HepG2 (cell line): Measurements from ENCODE around the gene FNDC10. TPM values are rescaled to one million over a fixed set of nuclear protein-coding genes. Genes with fewer than 3 reads are reported as not detected.

Experiments
- ATAC-seq: fragments of 200-7000 bp; cut with Tn5 transposase; 3 replicates; pipeline ENCODE4 v1.9.1; 2020; ENCODE audit warnings: mild to moderate bottlenecking, moderate library complexity
- BruUV-seq: library from RNA; stranded (reverse); fragments of 400-500 nt; replicated peaks from 2 replicates; lab custom pipeline; 2021; lab: Mats Ljungman, UMichigan
- CTCF ChIA-PET: fragments of 300-600 bp; formaldehyde crosslinking; extraction: SDS; loops from one replicate; lab custom pipeline; 2021; ENCODE audit warnings: low total read pairs, inconsistent platforms, low intra/inter-chr PET ratio; lab: Yijun Ruan, JAX
- POLR2A ChIA-PET: fragments of 350-600 bp; sonication (Branson Sonifier 250); formaldehyde crosslinking; loops from one replicate; lab custom pipeline; 2020; ENCODE audit warnings: antibody characterized with exemption, inconsistent platforms; lab: Yijun Ruan, JAX
- DNase-seq: peaks from one replicate; pipeline ENCODE4 v3.0.0-alpha.2; 2015; ENCODE audit warnings: low spot score
- FAIRE-seq: peaks from 3 replicates; lab custom pipeline; 2011; peaks lifted over from hg19 to GRCh38; lab: Jason Lieb, UNC
- H2AFZ ChIP-seq: one replicate; pipeline ENCODE4 v1.6.1; 2011; ENCODE audit warnings: low read length, inconsistent platforms
- H3K27ac ChIP-seq: fragments of 300-600 bp; 3 replicates; pipeline ENCODE4 v1.8.0; 2011; ENCODE audit warnings: mixed run types, mild to moderate bottlenecking, mixed read lengths, low read length, inconsistent platforms; ENCODE audit not compliant: insufficient read depth; ENCODE audit errors: extremely low read length
- H3K27me3 ChIP-seq, 2 experiments: fragments of 200-600 bp in 1 of 2; 2 replicates in 1 of 2; 3 replicates in 1 of 2; pipeline versions ENCODE4 v1.6.0 to v1.8.0; 2011; ENCODE audit warnings: low read length in 2 of 2, mild to moderate bottlenecking in 2 of 2, moderate library complexity in 2 of 2, inconsistent platforms in 1 of 2; ENCODE audit not compliant: insufficient read depth in 2 of 2, control insufficient read depth in 1 of 2
- H3K36me3 ChIP-seq, 2 experiments: fragments of 200-600 bp in 1 of 2; replicated peaks in 1 of 2; 2 replicates in 1 of 2; 3 replicates in 1 of 2; pipeline versions ENCODE4 v1.5.1 to v1.8.0; 2011; ENCODE audit warnings: low read length in 2 of 2, inconsistent platforms in 1 of 2; ENCODE audit not compliant: insufficient read depth in 2 of 2, control insufficient read depth in 1 of 2
- H3K4me1 ChIP-seq: 2 replicates; pipeline ENCODE4 v1.5.1; 2012; ENCODE audit warnings: low read length, inconsistent platforms; ENCODE audit not compliant: insufficient read depth
- H3K4me2 ChIP-seq: 2 replicates; pipeline ENCODE4 v1.6.0; 2011; ENCODE audit warnings: low read depth, low read length, inconsistent platforms
- H3K4me3 ChIP-seq, 3 experiments: fragments of 200-600 bp in 1 of 3; sonication (generic), shearing (Covaris generic) in 1 of 3; replicated peaks in 1 of 3; 2 replicates each; pipeline ENCODE4 v1.5.1; 2011 to 2016; ENCODE audit warnings: low read length in 3 of 3, inconsistent platforms in 2 of 3, low read depth in 2 of 3, mild to moderate bottlenecking in 2 of 3, control low read depth in 1 of 3, mixed read lengths in 1 of 3; ENCODE audit not compliant: insufficient read depth in 1 of 3
- H3K79me2 ChIP-seq: one replicate; pipeline ENCODE4 v1.6.1; 2011; ENCODE audit warnings: low read length, inconsistent platforms; ENCODE audit not compliant: insufficient read depth
- H3K9ac ChIP-seq: 2 replicates; pipeline ENCODE4 v1.6.0; 2011; ENCODE audit warnings: mild to moderate bottlenecking, low read depth, low read length, inconsistent platforms; ENCODE audit not compliant: insufficient read depth
- H3K9me3 ChIP-seq: 2 replicates; pipeline ENCODE4 v1.5.1; 2012; ENCODE audit warnings: mild to moderate bottlenecking, low read length
- H4K20me1 ChIP-seq: 2 replicates; pipeline ENCODE4 v1.6.0; 2011; ENCODE audit warnings: inconsistent platforms, mild to moderate bottlenecking, low read length, moderate library complexity; ENCODE audit not compliant: insufficient read depth
- JUN ChIP-seq: sonication (generic); formaldehyde crosslinking; IDR thresholded peaks from 2 replicates; pipeline ENCODE4 v1.4.0; 2020; ENCODE audit warnings: mild to moderate bottlenecking, missing genetic modification reagents
- JUND ChIP-seq: sonication (generic); formaldehyde crosslinking; IDR thresholded peaks from 2 replicates; pipeline ENCODE4 v1.8.0; 2022; ENCODE audit warnings: mild to moderate bottlenecking, missing genetic modification reagents
- RCOR2 ChIP-seq: IDR thresholded peaks from 2 replicates; pipeline ENCODE4 v1.6.1; 2016; ENCODE audit warnings: missing biosample characterization, missing genetic modification reagents
- SNAI1 ChIP-seq: sonication (generic); formaldehyde crosslinking; IDR thresholded peaks from 2 replicates; pipeline ENCODE4 v1.5.0; 2020; ENCODE audit warnings: mild to moderate bottlenecking, missing genetic modification reagents, borderline replicate concordance
- TRIM24 ChIP-seq: sonication (generic); formaldehyde crosslinking; IDR thresholded peaks from 2 replicates; pipeline ENCODE4 v1.8.0; 2022; ENCODE audit warnings: mild to moderate bottlenecking, missing genetic modification reagents
- ZNF143 ChIP-seq: sonication (generic); formaldehyde crosslinking; IDR thresholded peaks from 2 replicates; pipeline ENCODE4 v1.4.0; 2020; ENCODE audit warnings: missing genetic modification reagents
- ZNF567 ChIP-seq: sonication (generic); formaldehyde crosslinking; IDR thresholded peaks from 2 replicates; pipeline ENCODE4 v1.8.1; 2023; ENCODE audit warnings: mild to moderate bottlenecking, missing genetic modification reagents, borderline replicate concordance
- ZNF605 ChIP-seq: sonication (generic); formaldehyde crosslinking; IDR thresholded peaks from 2 replicates; pipeline ENCODE4 v1.8.0; 2022; ENCODE audit warnings: mild to moderate bottlenecking, missing genetic modification reagents
- ZNF768 ChIP-seq: sonication (generic); formaldehyde crosslinking; IDR thresholded peaks from 2 replicates; pipeline ENCODE4 v1.4.0; 2020; ENCODE audit warnings: missing genetic modification reagents
- WGBS: methylation state at CpG from one replicate; pipeline ENCODE4 v1.1.6; 2017; ENCODE audit warnings: low lambda C conversion rate; 5-methylcytosine and 5-hydroxymethylcytosine counted together
- in situ Hi-C: cut with HindIII; loops from 2 replicates; pipeline ENCODE4 v1.10.0; 2017; ENCODE audit warnings: low pct_unique_long_range_greater_than_20kb; ENCODE audit not compliant: extremely low pct_ligation_motif_present
- intact Hi-C: fragments of 100-400 bp; cut with micrococcal nuclease; formaldehyde crosslinking; loops from one replicate; pipeline ENCODE4 v1.10.0; 2022; ENCODE audit not compliant: unreplicated experiment
- polyA plus RNA-seq, 8 experiments: library from polyadenylated mRNA; depleted of rRNA in 3 of 8; stranded (reverse) in 7 of 8; unstranded in 1 of 8; fragments of >200 nt; fragmentation: Illumina TruSeq in 4 of 8; extraction: Trizol in 4 of 8; gene quantifications; 2 replicates each; pipeline versions ENCODE4 v1.2.1 to v1.2.3, GENCODE V29; 2011 to 2016; ENCODE audit warnings: low read depth in 4 of 8, missing spikeins in 1 of 8, mixed read lengths in 1 of 8; ENCODE audit not compliant: insufficient read depth in 1 of 8
- total RNA-seq, 5 experiments: library from RNA; depleted of rRNA; stranded (reverse); fragments of >200 nt; fragmentation: Illumina TruSeq; extraction: Trizol; gene quantifications; 2 replicates each; pipeline ENCODE4 v1.2.3, GENCODE V29; 2016; ENCODE audit warnings: low read depth in 1 of 5
- TF ChIP-seq, protein P1 (sequence below), 2 experiments: fragments of 450-650 bp in 1 of 2; sonication (generic) in 1 of 2; formaldehyde crosslinking in 1 of 2; IDR thresholded peaks; 2 replicates each; pipeline versions ENCODE4 v1.6.1 to v1.8.0; 2016 to 2022; ENCODE audit warnings: antibody characterized with exemption in 1 of 2, mild to moderate bottlenecking in 1 of 2, missing genetic modification reagents in 1 of 2
- TF ChIP-seq, protein P2 (sequence below): sonication (generic); formaldehyde crosslinking; IDR thresholded peaks from 2 replicates; pipeline ENCODE4 v1.4.0; 2020; ENCODE audit warnings: missing genetic modification reagents

The FNDC10 gene
- total and polyA plus RNA-seq, 2 of the 13 experiments (the other 11 are each of a cell fraction or from before 2014, with no cell fraction given) = 2.2 to 2.5 TPM

DNA sequence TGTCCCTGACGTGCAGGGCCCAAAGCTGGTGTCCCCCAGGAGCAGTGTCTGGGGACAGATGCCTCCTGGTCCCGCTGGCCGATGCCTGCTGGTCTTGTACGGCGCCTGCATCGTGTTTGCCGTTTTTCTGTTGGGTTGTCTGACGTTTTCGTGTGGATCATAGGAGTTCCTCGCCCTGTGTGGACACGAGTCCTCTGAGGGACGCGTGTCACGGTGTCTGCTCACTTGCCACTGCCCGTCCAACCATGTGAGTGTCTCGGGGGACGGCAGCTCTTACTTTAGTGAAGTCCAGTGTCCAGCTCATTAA, 22.8 kb upstream of the FNDC10 start:
- DNase-seq = no peak
- H3K9me3 ChIP-seq = no peaks in the 10 kb centered on the region
- H3K9ac ChIP-seq = no peak overlapping the region
- no peak overlapping the region for H3K27ac ChIP-seq
- FAIRE-seq = no peak
- 0 out of 2 replicates have a peak, but pooled peaks cover under 1% of the 10 kb centered on the region for H3K4me1 ChIP-seq
- intact Hi-C loops (no loop called here), in situ Hi-C loops (no loop called here)
- H2AFZ ChIP-seq = no peak overlapping the region
- no peaks in the 10 kb centered on the region for H4K20me1 ChIP-seq
- no peaks in the 10 kb centered on the region for H3K27me3 ChIP-seq
- POLR2A ChIA-PET = no interaction called here
- TF ChIP-seq, protein P1, sequence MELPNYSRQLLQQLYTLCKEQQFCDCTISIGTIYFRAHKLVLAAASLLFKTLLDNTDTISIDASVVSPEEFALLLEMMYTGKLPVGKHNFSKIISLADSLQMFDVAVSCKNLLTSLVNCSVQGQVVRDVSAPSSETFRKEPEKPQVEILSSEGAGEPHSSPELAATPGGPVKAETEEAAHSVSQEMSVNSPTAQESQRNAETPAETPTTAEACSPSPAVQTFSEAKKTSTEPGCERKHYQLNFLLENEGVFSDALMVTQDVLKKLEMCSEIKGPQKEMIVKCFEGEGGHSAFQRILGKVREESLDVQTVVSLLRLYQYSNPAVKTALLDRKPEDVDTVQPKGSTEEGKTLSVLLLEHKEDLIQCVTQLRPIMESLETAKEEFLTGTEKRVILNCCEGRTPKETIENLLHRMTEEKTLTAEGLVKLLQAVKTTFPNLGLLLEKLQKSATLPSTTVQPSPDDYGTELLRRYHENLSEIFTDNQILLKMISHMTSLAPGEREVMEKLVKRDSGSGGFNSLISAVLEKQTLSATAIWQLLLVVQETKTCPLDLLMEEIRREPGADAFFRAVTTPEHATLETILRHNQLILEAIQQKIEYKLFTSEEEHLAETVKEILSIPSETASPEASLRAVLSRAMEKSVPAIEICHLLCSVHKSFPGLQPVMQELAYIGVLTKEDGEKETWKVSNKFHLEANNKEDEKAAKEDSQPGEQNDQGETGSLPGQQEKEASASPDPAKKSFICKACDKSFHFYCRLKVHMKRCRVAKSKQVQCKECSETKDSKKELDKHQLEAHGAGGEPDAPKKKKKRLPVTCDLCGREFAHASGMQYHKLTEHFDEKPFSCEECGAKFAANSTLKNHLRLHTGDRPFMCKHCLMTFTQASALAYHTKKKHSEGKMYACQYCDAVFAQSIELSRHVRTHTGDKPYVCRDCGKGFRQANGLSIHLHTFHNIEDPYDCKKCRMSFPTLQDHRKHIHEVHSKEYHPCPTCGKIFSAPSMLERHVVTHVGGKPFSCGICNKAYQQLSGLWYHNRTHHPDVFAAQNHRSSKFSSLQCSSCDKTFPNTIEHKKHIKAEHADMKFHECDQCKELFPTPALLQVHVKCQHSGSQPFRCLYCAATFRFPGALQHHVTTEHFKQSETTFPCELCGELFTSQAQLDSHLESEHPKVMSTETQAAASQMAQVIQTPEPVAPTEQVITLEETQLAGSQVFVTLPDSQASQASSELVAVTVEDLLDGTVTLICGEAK (IDR thresholded peaks at IDR 0.05) = no peak
- TF ChIP-seq, protein P1 (CRISPR knock-in tag; IDR thresholded peaks at IDR 0.05) = no peak
- TF ChIP-seq ZNF567 (CRISPR knock-in tag) (no peak), SNAI1 (CRISPR knock-in tag) (no peak), ZNF143 (CRISPR knock-in tag) (no peak), RCOR2 (no peak), ZNF605 (CRISPR knock-in tag) (no peak), TRIM24 (no peak), ZNF768 (CRISPR knock-in tag) (no peak), JUND (no peak), JUN (CRISPR knock-in tag) (no peak)
- TF ChIP-seq, protein P2, sequence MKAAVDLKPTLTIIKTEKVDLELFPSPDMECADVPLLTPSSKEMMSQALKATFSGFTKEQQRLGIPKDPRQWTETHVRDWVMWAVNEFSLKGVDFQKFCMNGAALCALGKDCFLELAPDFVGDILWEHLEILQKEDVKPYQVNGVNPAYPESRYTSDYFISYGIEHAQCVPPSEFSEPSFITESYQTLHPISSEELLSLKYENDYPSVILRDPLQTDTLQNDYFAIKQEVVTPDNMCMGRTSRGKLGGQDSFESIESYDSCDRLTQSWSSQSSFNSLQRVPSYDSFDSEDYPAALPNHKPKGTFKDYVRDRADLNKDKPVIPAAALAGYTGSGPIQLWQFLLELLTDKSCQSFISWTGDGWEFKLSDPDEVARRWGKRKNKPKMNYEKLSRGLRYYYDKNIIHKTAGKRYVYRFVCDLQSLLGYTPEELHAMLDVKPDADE (CRISPR knock-in tag) = no peak
- TF ChIP-seq, all 625 proteins: peak for 0
- Histone ChIP-seq H3K79me2 (peaks cover under 1% of the 10 kb centered on the region), H3K4me2 (no peak overlapping the region), H3K36me3 (peaks cover 1 to 9% of the 10 kb centered on the region in 2 experiments; a peak in 2 of 5 replicates), H3K4me3 (no peak overlapping the region)
- BruUV-seq = no TSS peak
- 91% methylated on average over 17 of the region's 17 CpGs for WGBS
- CTCF ChIA-PET = no interaction called here
- ATAC-seq = no peak
